Astrocyte of the cerebellum (primary cell): ENCODE measurements around the gene KIFC3.

Experiments
- DNase-seq: peaks from one replicate; pipeline ENCODE4 v3.0.0-alpha.2; 2011; ENCODE audit warnings: low read depth
- H3K4me3 ChIP-seq: 2 replicates; pipeline ENCODE4 v1.5.1; 2011; ENCODE audit warnings: mild to moderate bottlenecking, low read depth, low read length, moderate library complexity
- in situ Hi-C: cut with HindIII; loops from 2 replicates; pipeline ENCODE4 v1.10.0; 2017; ENCODE audit warnings: low sequenced_read_pairs
- TF ChIP-seq, protein P1 (sequence below): IDR thresholded peaks from 2 replicates; pipeline ENCODE4 v1.5.1; 2012; ENCODE audit warnings: low read length, low read depth, moderate library complexity, mild to moderate bottlenecking; ENCODE audit errors: missing control alignments

The KIFC3 gene

DNA sequence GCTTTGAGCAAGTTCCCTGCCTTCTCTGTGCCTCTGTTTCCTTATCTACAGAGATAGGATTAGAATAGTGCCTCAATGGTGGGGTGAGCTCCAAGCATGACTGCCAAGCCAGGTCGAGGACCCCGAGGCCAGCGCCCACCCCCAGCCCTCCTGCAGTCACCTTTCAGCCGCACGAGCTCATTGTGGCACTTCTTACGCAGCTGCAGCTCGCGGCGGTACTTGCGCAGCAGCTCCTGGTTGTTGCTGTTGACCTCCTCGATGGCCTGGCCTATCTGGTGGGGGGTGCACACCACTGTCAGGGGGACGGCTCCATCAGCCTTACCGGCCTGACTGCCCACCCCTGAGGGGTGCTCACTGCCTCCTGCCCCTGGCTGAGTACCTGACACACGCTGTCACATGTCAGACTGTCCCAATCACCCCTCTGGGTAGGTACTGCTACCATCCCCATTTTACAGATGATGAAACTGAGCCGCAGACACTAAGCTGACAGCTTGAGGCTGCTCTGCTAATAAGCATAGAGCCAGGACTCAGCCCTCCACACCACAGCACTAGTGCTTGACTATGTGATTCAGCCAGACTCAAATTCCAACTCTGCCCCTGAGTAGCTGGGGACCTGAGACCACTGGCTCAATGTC lies 35.5 kb downstream of the KIFC3 start:
- TF ChIP-seq, protein P1, sequence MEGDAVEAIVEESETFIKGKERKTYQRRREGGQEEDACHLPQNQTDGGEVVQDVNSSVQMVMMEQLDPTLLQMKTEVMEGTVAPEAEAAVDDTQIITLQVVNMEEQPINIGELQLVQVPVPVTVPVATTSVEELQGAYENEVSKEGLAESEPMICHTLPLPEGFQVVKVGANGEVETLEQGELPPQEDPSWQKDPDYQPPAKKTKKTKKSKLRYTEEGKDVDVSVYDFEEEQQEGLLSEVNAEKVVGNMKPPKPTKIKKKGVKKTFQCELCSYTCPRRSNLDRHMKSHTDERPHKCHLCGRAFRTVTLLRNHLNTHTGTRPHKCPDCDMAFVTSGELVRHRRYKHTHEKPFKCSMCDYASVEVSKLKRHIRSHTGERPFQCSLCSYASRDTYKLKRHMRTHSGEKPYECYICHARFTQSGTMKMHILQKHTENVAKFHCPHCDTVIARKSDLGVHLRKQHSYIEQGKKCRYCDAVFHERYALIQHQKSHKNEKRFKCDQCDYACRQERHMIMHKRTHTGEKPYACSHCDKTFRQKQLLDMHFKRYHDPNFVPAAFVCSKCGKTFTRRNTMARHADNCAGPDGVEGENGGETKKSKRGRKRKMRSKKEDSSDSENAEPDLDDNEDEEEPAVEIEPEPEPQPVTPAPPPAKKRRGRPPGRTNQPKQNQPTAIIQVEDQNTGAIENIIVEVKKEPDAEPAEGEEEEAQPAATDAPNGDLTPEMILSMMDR, result no peak
- in situ Hi-C loops, result no loop called here
- DNase-seq, result no peak
- no peak overlapping the region for H3K4me3 ChIP-seq

DNA sequence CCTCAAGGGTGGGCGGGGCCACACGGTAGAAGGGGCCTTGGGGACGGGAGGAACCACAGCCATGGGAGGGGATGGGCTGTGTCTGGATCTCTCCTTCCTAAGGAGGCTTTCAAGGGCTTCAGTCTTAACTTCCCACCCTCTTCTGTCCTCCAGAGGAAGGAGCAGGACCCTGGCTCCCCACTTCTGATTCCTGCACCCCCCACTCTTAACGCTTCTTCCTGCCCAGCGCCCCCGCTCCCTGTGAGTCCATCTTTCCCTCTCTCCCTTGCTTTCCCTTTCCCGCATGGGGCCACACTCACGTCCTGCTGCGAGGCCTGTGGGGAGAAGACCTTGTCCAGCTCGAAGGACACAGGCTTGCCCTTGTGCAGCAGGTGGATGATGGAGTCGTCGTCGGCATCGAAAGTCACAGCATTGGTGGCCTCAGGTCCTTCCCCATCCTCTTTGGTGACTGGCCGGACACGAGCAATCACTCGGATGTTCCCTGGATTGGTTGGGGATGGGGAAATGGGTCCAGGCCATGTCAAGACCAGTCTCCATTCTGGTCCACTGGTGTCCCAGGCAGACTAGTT lies 37.0 kb downstream of the KIFC3 start:
- H3K4me3 ChIP-seq, result no peak overlapping the region
- in situ Hi-C loops, result no loop called here
- DNase-seq, result no peak
- TF ChIP-seq, protein P1, result no peak

DNA sequence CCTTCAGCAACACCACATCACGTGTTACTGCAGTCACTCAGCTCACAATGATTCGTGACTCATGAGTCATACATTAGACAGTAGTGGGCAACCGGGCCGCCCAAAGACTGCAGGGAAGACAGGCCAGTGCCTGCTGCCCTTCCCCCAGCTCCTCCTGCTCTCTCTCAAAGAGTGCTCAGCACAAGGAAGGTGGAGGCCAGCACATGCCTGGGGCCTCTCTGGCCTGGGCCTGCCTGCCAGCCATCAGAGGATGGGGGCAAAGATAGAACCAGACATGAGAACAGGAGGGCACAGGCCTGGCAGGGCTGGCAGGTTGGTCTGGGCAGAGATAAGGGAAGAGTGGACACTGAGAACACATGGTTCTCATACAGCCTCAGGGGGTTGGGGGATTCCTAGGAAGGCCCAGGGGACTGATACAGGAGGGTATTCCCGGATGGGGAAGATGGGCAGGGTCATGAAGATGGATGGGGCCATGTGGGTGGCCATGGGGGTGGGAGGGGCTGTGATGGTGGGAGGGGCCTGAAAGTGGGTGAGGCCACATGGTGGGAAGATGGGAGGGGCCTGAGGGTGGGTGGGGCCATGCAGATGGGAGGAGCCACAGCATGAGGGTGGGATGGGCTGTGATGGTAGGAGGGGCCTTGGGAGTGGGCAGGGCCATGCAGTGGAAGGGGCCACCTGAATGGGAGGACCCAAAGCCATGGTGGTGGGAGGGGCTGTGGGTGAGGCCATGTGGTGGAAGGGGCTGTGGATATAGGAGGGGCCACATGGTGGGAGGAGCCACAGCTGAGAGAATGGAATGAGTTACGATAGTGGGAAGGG lies 37.7 kb downstream of the KIFC3 start:
- TF ChIP-seq, protein P1, result no peak
- in situ Hi-C loops, result no loop called here

DNA sequence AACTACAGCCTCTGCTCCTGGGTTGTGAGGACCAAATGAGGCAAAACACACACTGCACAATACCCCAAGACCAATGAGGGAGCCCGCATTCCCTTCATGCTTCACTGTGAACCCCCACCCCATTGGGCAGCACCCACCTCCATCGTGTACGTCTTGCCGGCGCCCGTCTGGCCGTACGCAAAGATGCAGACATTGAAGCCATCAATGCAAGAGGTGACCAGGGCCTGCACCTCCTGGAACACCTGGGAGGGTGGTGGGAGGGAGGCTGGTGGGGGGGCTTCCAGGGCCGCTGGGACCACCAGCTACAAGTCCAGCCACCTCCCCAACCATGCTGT lies 38.3 kb downstream of the KIFC3 start:
- no peak for DNase-seq
- in situ Hi-C loops, result no loop called here
- TF ChIP-seq, protein P1, result no peak
- H3K4me3 ChIP-seq, result no peak overlapping the region

More for the DNA sequence above, 37.7 kb downstream of the KIFC3 start:
- no peak overlapping the region for H3K4me3 ChIP-seq
- DNase-seq, result peak; percentile 13

DNA sequence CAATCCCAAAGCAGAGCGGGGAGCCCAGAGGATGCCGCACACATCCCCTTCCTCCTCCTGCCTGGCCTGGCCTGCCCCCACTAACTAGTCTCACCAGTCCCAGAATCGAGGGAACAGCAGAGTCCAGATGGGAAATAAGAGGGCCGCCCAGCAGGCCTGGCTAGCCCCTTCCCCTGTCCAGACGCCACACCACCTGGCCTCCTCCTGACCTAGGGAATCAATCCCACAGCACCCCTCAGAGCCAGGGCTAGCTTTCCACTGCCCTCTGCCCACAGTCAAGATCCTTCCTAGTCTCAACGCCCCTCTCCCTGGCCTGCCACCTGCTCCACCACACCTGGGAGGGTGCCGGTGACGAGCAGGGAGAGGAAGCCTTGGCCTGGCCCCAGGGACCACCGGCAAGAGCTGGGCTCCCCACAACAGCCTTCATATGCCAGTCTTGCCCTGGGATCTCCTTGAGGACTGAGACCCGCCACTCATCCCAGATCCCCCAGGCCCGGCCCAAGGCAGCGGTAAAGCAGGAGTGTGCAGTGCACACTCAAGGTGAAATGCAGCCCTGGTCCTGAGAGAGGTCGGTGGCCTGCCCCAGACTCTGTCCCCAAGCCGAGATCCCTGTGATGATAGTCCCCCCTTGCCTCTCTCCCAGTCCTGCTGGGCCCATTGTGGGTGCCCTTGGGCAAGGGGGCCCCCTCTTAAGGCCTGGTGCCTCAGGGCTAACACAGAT lies 38.8 kb downstream of the KIFC3 start:
- TF ChIP-seq, protein P1, result no peak
- H3K4me3 ChIP-seq, result no peak overlapping the region
- DNase-seq, result no peak
- in situ Hi-C loops, result no loop called here

DNA sequence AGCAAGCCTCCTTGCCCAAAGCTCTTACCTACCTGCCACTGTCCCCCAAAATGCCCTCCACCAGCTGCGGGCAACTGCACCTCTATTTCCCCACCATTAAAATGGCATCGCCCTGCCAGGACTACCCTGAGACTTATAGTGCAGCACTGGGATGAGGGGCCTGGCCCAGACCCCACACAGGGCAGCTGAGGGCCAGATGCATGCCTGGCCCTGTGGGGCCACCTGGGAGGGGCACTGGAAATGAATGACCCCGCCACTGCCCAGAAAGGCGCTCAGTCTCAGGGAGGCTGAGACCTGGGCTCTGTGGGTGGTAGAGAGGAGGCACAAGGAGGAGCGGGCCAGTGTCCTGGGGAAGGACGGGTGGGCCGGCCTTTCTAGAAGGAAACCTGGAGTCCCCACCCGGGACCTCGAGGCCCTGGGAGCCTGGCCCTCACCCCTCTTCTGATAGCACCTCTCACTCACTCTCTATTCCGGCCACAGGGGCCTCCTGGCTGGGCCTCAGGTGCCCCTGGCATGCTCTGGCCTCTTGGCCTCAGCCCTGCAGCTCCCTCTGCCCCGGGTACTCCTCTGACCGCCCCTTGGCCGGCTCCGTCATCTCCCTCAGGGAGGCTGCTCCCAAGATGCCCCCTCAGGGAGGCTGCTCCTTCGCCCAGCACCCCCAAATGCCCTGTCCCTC lies 39.8 kb downstream of the KIFC3 start:
- in situ Hi-C loops, result no loop called here
- DNase-seq, result no peak
- TF ChIP-seq, protein P1, result no peak
- no peak overlapping the region for H3K4me3 ChIP-seq
